HFFc6 (cell line): ENCODE results near the gene TUBGCP6. TPM values are rescaled to one million over a fixed set of nuclear protein-coding genes. Genes with fewer than 3 reads are reported as not detected.

Source experiments
- DNase-seq: peaks from one replicate; pipeline ENCODE4 v3.0.0-alpha.2; 2018
- H3K27ac Mint-ChIP-seq: 2 replicates; pipeline ENCODE4 v1.8.0; 2020; ENCODE audit warnings: mild to moderate bottlenecking, mixed read lengths
- H3K27me3 Mint-ChIP-seq: 2 replicates; pipeline ENCODE4 v1.8.0; 2021; ENCODE audit warnings: mild to moderate bottlenecking, moderate library complexity, mixed read lengths; ENCODE audit not compliant: insufficient read depth
- H3K36me3 Mint-ChIP-seq: 2 replicates; pipeline ENCODE4 v1.8.0; 2021; ENCODE audit warnings: low read depth, mixed read lengths
- H3K4me1 Mint-ChIP-seq: 2 replicates; pipeline ENCODE4 v1.8.0; 2020; ENCODE audit warnings: low read depth, mixed read lengths
- H3K4me3 Mint-ChIP-seq: 2 replicates; pipeline ENCODE4 v1.8.0; 2020; ENCODE audit warnings: mild to moderate bottlenecking, moderate library complexity, mixed read lengths
- H3K9me3 Mint-ChIP-seq: 2 replicates; pipeline ENCODE4 v1.8.0; 2020; ENCODE audit warnings: mild to moderate bottlenecking, mixed read lengths
- total RNA-seq, 6 experiments: library from RNA; stranded (reverse); fragmentation: NEBNext Ultra II Directional; extraction: Animal tissue kit (Norgen Biotek cat#: 25700); gene quantifications; 2 replicates in 1 of 6; 3 replicates in 5 of 6; pipeline ENCODE4 v1.2.3, GENCODE V29; 2021
- TF ChIP-seq, protein P1 (sequence below): fragments of 200-600 bp; sonication (generic); IDR thresholded peaks from 2 replicates; pipeline ENCODE4 v1.5.0; 2021; ENCODE audit warnings: antibody characterized with exemption, mild to moderate bottlenecking

Gene TUBGCP6
- total RNA-seq, 6 experiments from 2014 or later: 20.1 to 26.8 (median 21.7) TPM

- H3K27ac Mint-ChIP-seq: no peak overlapping the region
Measured at GRCh38 chr22:50228366-50228765, 16.5 kb downstream of the TUBGCP6 start.

DNA sequence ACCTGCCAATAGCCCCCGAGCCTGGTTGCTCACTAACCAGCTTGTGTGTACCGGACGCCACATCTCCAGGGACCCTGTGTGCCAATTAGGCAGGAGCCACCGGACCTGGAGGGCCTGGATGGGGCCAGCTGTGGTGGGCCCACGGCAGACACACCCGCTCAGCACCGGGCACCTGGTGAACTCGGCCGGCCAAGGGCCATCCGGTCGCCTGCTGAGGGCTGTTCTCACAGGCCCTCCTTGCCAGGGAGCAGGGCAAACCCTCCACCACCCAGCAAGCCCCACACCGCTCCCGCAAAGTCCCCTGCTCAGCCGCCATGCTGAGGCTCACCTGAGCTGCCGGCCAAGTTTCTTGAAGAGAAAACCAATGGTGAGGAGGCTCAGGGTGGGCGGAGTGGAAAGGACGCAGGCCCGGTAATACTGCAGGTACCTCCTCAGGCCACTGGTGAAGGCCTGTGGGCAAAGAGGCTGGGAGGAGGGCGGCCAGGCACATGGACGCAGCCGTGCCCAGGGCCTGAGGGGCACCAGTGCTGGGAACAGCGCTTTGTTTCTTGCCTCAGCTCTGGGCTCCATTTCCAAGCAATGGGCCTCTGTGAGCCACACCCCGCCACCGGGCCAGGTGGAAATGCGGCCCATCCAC is 17.1 kb downstream of the TUBGCP6 start:
- H3K36me3 Mint-ChIP-seq: peaks cover 11% of the 10 kb centered on the region

More at GRCh38 chr22:50228366-50228765, 16.5 kb downstream of the TUBGCP6 start:
- TF ChIP-seq, protein P1, sequence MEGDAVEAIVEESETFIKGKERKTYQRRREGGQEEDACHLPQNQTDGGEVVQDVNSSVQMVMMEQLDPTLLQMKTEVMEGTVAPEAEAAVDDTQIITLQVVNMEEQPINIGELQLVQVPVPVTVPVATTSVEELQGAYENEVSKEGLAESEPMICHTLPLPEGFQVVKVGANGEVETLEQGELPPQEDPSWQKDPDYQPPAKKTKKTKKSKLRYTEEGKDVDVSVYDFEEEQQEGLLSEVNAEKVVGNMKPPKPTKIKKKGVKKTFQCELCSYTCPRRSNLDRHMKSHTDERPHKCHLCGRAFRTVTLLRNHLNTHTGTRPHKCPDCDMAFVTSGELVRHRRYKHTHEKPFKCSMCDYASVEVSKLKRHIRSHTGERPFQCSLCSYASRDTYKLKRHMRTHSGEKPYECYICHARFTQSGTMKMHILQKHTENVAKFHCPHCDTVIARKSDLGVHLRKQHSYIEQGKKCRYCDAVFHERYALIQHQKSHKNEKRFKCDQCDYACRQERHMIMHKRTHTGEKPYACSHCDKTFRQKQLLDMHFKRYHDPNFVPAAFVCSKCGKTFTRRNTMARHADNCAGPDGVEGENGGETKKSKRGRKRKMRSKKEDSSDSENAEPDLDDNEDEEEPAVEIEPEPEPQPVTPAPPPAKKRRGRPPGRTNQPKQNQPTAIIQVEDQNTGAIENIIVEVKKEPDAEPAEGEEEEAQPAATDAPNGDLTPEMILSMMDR: no peak
- Mint-ChIP-seq H3K4me1 (no peaks in the 10 kb centered on the region), H3K9me3 (no peaks in the 10 kb centered on the region), H3K36me3 (peaks cover 8% of the 10 kb centered on the region), H3K27me3 (no peaks in the 10 kb centered on the region; the same call in none of the 2 replicates), H3K4me3 (no peak overlapping the region)
- no peak for DNase-seq

DNA sequence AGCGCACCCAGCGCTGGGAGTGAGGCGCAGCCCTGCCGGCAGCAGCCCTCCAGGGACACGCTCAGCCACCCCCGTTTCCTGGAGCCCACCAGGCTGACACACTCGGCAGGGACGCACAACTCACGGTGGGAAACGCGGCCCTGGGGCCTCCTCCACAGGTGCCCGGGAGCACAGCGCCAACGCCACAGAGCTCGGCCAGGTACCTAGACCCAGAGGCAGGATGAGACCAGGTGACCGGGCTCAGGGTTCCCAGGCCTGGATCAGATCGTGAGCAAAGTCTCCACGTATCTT is 18.0 kb downstream of the TUBGCP6 start:
- H3K36me3 Mint-ChIP-seq: peaks cover 13% of the 10 kb centered on the region
- no peaks in the 10 kb centered on the region for H3K4me1 Mint-ChIP-seq

More for the DNA sequence above, 17.1 kb downstream of the TUBGCP6 start:
- H3K4me3 Mint-ChIP-seq: no peak overlapping the region
- no peak overlapping the region for H3K27ac Mint-ChIP-seq
- H3K9me3 Mint-ChIP-seq: no peaks in the 10 kb centered on the region
- no peaks in the 10 kb centered on the region for H3K4me1 Mint-ChIP-seq
- TF ChIP-seq, protein P1: no peak
- no peak for DNase-seq
- H3K27me3 Mint-ChIP-seq: no peaks in the 10 kb centered on the region; the same call in none of the 2 replicates

DNA sequence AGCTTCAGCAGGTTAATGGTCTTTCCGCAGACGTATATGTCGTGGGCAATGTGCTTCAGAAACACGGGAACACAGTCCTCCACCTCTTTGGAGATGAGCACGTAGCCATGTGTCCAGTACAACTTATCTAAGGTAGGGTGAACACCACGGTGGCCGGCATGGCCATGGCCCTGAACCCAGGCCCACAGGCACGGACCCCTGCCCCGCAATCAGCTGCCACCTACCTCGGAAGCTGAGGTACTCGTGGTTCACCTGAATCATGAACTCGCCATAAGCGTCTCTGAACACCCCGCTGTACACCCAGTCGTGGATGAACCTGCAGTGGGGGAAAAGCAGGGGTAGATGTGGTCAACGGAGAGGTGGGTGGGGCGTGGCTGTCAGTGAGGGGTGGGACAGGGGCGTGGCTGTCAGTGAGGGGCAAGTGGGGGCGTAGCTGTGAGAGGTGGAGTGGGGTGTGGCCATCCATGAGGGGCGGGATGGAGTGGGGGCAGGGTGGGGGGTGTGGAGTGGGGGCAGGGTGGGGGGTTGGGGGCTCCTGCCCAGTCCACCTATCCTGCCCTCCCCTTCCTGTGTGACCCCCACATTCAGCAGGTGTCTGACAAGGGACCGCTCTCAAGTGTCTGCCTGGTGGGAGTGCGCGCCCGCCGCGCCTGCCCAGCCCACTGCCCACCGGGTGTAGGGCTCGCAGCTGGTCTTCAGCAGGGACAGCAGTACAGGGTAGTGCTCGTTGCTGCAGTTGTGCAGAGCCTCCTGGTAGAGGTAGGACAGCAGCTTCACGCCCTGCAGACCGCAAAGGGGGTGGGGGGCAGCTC is 18.6 kb downstream of the TUBGCP6 start:
- Mint-ChIP-seq H3K9me3 (no peaks in the 10 kb centered on the region), H3K4me1 (no peaks in the 10 kb centered on the region), H3K27ac (no peak overlapping the region), H3K36me3 (peaks cover 13% of the 10 kb centered on the region), H3K27me3 (no peaks in the 10 kb centered on the region; the same call in 1 of the 2 replicates), H3K4me3 (no peak overlapping the region)
- TF ChIP-seq, protein P1: no peak
- no peak for DNase-seq

More for the DNA sequence above, 18.0 kb downstream of the TUBGCP6 start:
- no peaks in the 10 kb centered on the region for H3K9me3 Mint-ChIP-seq
- H3K27ac Mint-ChIP-seq: no peak overlapping the region
- TF ChIP-seq, protein P1: no peak
- DNase-seq: no peak
- no peaks in the 10 kb centered on the region; the same call in 1 of the 2 replicates for H3K27me3 Mint-ChIP-seq
- no peak overlapping the region for H3K4me3 Mint-ChIP-seq

- no peaks in the 10 kb centered on the region for H3K4me1 Mint-ChIP-seq
- H3K27me3 Mint-ChIP-seq: no peaks in the 10 kb centered on the region; the same call in 1 of the 2 replicates
- TF ChIP-seq, protein P1: no peak
- H3K9me3 Mint-ChIP-seq: no peaks in the 10 kb centered on the region
- H3K27ac Mint-ChIP-seq: no peak overlapping the region
- H3K4me3 Mint-ChIP-seq: no peak overlapping the region
- H3K36me3 Mint-ChIP-seq: peaks cover 13% of the 10 kb centered on the region
- DNase-seq: no peak
Measured at GRCh38 chr22:50225200-50225969, 19.4 kb downstream of the TUBGCP6 start.
